HG03521 (cell line): ENCODE data around the gene SECISBP2L.

Experiments used
- ATAC-seq: cut with Tn5 transposase; IDR thresholded peaks from one replicate; pipeline ENCODE4 v1.9.1; 2021; ENCODE audit warnings: mild to moderate bottlenecking, moderate library complexity; ENCODE audit not compliant: unreplicated experiment

The SECISBP2L gene

DNA sequence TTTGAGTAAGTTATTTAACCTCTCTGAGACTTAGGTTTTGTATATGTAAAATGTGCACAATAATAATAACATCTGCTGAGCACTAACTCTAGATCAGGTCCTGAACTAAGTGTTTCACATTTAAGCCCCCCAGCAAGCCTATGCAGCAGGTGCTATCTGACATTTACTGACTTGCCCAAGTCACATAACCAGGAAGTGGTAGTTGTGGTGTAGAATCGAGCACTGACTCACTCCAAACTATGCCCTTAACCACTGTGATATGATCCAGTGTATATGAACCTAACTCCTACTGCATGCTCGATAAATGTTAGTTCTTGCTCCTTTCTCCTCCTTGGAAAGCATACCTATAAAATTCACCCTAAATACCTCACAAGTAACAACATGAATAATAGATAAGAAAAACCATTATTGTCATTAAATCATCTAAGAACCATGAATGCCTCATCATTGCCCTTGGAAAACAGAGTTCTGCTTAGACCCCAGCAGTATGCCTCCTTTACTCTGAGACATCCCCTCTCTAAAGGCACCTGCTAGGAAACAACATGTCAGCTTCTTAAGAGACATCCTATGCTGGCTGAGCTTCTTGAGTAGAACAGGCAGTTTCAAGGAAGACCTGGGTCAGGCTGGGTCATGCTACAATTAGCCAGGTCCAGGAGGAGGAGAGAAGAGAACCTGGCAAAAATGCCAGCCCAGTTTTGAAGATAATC is 79.5 kb downstream of the SECISBP2L start:
- peak; percentile 68 for ATAC-seq

DNA sequence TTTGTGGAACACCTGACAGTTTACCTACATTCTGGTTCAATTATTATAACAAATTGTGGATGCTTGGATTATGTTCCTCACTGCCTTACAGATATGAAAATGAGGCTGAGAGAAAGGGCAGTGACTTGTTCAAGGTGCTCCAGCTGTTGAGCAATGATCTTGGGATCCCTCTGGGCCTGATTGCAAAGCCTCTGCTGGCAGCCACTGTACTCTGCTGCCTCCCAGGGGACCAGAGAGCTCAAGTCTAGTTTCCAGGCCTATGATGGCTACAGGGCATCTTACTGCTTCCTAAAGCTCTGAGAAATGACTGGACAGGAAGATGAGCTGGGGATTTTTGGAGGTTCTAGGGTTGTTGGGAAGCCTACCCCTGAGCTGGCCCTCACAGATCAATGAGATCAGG is 80.3 kb downstream of the SECISBP2L start:
- ATAC-seq = peak; percentile 34

DNA sequence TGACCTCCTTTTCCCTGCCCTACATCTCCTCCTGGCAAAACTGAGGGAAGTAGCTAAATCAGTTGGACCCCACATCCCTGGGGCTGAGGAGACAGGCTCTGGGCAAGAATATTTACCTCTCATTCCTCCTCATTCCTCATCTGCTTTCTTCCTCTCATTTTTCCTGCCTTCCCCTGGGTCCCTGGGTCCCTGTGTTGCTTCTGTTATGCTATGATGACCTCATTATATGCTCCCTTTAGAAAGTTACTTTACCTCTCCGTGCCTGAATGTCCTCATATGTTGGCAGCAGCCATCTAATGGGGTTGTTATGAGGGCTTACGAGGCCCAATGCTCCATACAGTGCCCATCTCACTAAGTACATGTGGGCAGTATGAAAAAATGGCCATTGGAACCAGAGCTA is 81.3 kb downstream of the SECISBP2L start:
- no peak for ATAC-seq

DNA sequence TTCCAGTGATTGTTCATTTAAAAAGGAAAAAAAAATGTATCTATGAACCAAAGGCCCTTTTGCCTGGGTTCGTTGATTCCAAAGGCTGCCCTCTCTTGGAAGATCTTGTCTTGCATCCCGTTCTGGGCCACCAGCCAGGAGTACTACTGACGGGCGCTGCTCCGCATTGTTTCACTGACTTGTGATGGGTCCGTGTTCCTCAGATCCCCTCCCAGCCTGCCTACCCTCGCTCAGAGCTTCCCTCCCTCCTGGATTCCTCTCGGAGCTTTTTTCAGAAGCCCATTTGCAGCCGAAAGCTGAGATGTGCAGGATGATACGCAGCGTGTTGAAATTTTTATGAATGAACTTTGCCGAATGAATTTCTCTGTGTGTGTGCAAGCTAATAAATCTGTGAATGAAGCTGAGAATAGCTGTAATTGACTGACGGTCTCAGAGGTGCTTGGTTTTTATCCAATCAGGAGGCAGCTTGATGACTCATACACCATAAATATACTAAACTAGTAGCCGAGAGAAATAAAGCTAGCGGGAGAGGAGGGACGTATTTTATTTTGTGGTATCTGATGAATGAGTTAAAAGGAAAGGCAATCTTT is 82.6 kb downstream of the SECISBP2L start, which contains the start of gene SHC4:
Gene SHC4 (minus strand): TSS at position 396 of the 590 bp plus-strand sequence. CDS start 904 bp downstream, outside the sequence.
- ATAC-seq = no peak

DNA sequence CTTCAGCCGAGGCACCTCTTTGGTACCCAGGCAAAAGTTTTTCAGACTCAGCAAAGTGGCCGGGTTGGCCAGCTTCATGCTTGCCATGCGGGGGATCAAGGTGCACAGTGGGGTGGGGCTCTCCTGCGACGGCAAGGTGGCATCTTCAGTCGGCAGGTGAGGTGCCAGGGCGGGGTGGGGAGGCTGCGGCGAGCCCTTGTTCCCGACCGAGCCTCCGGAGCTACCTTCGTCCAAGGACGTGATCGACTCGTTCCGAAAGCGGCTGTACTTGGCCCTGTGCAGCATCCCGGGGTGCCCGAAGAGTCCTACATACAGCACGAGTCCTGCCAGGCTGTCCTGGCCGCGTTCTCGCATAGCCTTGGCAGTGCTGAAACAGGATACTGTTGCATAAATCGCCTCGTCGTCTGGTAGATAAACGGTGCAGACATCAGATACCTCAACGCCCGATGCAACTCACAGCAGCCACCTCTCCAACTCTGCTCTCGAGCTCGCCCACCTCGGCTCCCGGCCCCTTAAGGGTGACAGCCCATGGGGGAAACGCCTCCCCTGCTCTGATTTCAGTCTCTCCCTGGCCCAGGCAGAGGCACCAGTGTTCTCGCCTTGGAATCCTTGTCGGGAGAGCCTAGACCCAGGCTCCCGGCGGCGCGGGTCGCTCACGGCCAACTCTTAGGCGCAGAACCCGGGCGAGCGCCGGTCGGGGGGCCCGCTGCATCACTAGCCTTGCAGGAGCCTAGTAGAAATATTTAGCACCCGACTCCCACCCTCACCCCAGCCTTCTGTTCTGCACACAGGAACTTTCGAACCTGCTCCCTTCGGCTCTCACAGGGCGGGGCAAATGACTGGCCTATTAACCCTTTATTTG is 83.4 kb downstream of the SECISBP2L start:
- ATAC-seq = no peak

DNA sequence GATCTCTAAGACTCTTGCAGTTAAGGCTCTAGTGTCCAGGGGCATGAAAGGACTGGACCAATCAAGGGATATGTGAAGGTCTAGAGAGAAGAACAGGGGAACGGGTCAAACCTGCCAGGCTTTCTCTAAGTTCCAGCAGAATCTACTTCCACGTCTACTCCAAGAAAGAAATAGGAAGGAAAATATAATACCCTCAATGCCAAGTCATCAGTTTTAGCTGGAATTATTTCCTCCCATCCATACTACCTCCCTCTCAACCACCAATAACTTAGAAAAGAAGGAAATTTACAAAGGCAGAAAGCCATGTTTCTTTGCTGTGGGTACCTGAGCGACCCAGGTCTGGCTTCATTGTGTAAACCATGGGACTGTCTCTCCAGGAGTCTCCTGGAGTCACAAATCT is 90.3 kb downstream of the SECISBP2L start:
- no peak for ATAC-seq

DNA sequence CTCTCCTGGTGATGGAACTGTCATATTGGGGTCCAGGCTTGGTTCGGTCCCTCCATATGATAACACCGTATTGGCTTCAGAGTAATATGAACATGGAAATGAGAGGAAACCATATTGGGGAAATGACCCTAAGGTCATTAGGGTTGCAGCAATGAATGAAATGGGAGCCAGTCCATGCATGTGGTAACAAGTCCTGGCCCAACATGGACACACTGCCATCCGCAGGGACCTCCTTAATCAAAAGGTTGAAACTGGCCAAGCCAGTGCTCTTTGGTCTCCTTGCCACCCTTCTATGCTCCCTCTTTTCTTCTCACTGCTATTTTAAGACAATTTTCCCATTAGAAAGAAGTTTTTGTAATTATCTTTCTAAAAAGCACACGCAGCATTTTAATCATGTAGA is 90.9 kb downstream of the SECISBP2L start:
- ATAC-seq = no peak

DNA sequence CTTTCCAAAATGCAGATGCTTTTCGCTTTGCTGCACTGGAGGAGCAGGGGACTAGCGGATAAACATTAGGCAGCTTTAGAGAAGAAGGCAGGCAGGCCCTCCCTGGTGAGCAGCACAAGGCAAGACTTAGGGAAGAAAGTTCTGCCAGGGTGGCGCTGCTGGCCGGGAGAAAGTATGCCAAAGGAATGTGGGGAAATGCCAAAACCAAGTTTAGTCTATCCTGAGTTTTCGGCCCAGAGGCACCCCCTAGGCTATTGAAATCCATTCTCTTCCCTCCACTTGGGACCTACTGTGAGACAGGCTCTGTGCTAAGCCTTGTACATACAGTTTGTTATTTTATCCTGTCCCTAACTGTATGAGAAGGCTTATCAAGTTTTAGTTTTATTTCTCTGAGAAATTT is 91.7 kb downstream of the SECISBP2L start:
- no peak for ATAC-seq

DNA sequence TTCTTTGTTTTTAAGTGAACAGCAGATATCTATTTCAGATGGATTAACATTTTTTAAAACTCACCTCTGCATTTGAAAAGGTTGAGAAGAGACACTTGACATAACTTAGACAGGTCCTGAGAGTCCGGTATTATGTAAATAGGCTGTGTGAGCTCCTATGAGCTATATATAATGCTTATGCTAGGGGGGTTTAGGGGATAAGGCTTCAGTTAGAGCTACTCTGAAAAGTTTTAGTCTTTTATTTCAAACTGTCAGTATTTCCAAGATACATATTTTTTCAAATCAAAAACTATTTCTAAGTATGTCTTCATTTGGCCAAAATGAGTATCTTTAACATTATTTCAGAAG is 99.4 kb downstream of the SECISBP2L start:
- ATAC-seq = no peak

DNA sequence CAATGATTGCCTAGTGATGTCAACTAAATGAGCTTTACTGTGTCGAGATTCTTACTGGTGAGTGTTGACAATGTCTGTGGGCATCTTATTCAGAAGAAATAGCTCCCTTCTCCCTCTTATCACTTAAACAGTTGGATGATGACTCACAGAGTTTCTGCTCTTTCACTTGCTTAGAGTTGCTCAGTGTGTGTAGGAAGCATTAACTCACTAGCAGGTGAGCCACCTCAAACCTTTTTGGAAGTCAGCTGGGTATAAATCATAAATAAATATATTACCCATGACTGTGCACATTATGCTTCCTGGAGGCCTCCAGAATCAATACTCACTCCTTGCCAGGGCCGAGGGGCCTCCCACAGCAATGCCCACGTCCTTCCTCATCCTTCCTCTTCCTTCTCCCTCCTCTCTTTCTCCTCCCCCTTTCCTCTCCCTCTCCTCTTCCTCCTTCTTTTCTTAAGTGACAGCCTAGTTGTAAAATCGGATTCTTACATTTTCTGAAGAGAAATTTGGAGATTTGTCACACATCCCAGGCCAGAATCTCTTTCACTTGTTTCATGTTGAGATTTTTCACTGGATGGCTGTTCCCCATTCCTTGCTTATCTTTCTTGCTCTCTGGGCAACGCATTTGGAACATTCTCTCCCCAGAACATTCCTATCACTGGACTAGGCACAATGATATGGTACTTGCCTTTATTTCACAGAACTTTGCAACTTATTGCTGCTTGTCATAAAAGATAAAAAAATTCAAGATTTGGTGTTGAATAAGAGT is 100.0 kb downstream of the SECISBP2L start:
- no peak for ATAC-seq

DNA sequence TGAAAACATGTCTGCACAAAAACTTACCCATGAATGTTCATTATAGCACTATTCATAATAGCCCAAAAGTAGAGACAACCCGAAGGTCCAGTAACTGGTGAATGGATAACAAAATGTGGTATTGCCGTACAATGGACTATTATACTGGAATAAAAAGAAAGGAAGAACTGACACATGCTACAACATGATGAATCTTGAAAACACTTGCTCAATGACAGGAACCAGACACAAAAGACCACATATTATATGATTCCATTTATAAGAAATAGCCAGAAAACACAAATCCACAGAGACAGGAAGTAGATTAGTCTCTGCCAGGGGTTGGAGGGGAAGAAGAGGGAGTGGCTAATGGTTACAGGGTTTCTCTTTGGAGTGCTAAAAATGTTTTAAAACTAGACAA is 100.9 kb downstream of the SECISBP2L start:
- ATAC-seq = no peak

DNA sequence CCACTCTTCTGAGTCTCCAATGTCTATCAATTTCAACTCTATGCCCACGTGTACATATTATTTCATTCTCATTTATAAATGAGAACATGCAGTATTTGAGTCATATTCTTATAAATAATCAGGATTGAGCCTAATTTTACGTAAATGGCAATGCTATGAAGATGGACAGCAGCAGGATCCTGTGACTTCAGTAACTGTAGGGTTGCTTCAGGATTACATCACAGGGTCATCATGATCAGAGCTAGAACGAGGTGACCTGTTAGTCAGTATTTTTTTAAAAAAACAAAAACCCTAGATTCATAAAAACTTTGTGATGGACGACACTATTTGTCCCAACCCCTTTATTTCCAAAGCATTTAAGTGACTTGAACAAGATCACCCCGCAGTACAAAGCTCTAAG is 104.3 kb downstream of the SECISBP2L start:
- ATAC-seq = no peak

DNA sequence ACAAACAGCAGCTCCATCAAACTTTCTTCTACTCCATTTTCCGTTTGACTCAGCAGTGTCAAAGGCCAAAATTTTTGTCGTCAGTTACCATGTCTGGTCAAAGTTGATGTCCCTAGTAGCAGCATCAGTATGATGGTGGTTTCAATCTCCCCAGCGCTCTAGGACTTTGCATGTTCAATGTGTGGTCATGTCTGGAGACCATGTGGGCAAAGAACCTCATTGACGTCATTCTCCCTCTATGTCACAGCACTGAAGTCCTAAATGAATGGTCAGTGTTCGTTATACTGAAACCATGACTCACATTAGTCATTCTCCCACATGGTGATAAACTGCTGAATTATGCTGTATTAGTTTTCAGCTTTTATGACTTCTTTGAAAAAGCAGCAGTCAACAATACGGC is 105.7 kb downstream of the SECISBP2L start:
- ATAC-seq = peak; percentile 85

DNA sequence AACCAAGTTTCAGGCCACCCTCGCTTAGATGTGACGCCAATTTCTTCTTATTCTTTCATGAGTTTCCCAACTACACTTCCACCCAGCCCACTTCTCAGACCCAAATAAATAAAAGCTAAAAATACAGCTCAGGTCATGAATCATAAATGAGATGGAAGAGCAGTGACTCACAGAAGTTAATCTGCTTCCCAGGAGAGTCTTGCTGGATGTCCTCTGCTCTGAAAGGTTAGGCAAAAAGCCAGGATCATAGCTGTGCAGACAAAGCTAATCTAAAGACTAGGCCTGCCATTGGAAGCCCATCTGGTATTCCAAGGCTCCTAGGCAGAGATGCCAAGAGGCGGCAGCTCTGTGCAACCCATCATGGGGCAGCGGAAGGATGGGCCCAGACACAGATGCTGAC is 106.6 kb downstream of the SECISBP2L start:
- ATAC-seq = no peak
